MM.1S (cell line): ENCODE measurements around the gene CBLN3.

Experiments
- DNase-seq: peaks from one replicate; pipeline ENCODE4 v3.0.0-alpha.2; 2015
- H2AFZ ChIP-seq: fragments of 300-600 bp; sonication (generic); 2 replicates; pipeline ENCODE4 v1.6.0; 2016; ENCODE audit warnings: antibody characterized with exemption, low read length
- H3F3A ChIP-seq: fragments of 300-600 bp; sonication (generic); 2 replicates; pipeline ENCODE4 v1.6.1; 2016; ENCODE audit warnings: mild to moderate bottlenecking, antibody characterized with exemption, low read length, moderate library complexity, mixed read lengths; ENCODE audit not compliant: insufficient read depth
- H3K27ac ChIP-seq: fragments of 300-600 bp; sonication (generic); 2 replicates; pipeline ENCODE4 v1.5.1; 2016; ENCODE audit warnings: mild to moderate bottlenecking, low read length
- H3K27me3 ChIP-seq: fragments of 300-600 bp; sonication (generic); replicated peaks from 2 replicates; pipeline ENCODE4 v1.6.0; 2016; ENCODE audit warnings: low read length; ENCODE audit not compliant: insufficient read depth
- H3K36me3 ChIP-seq: fragments of 300-600 bp; sonication (generic); replicated peaks from 2 replicates; pipeline ENCODE4 v1.6.1; 2016; ENCODE audit warnings: mild to moderate bottlenecking, low read length, mixed read lengths; ENCODE audit not compliant: insufficient read depth
- H3K4me1 ChIP-seq: fragments of 300-600 bp; sonication (generic); 2 replicates; pipeline ENCODE4 v1.6.1; 2016; ENCODE audit warnings: low read length, mixed read lengths
- H3K4me2 ChIP-seq: fragments of 300-600 bp; sonication (generic); 2 replicates; pipeline ENCODE4 v1.6.0; 2016; ENCODE audit warnings: low read depth, low read length
- H3K4me3 ChIP-seq: fragments of 300-600 bp; sonication (generic); 2 replicates; pipeline ENCODE4 v1.5.1; 2016; ENCODE audit warnings: low read length, mixed read lengths
- H3K79me2 ChIP-seq: fragments of 300-600 bp; sonication (generic); 2 replicates; pipeline ENCODE4 v1.6.1; 2016; ENCODE audit warnings: mixed run types, low read length, mixed read lengths
- H3K9ac ChIP-seq: fragments of 300-600 bp; sonication (generic); 2 replicates; pipeline ENCODE4 v1.6.1; 2016; ENCODE audit warnings: low read length, mixed read lengths
- H3K9me2 ChIP-seq: fragments of 300-600 bp; sonication (generic); replicated peaks from 2 replicates; pipeline ENCODE4 v1.6.1; 2016; ENCODE audit warnings: mild to moderate bottlenecking, low read length, mixed read lengths; ENCODE audit not compliant: insufficient read depth
- H3K9me3 ChIP-seq: fragments of 300-600 bp; sonication (generic); replicated peaks from 2 replicates; pipeline ENCODE4 v1.6.1; 2016; ENCODE audit warnings: mild to moderate bottlenecking, low read length, mixed read lengths; ENCODE audit not compliant: insufficient read depth
- H4K20me1 ChIP-seq: fragments of 300-600 bp; sonication (generic); 2 replicates; pipeline ENCODE4 v1.6.1; 2016; ENCODE audit warnings: mild to moderate bottlenecking, low read length, moderate library complexity, mixed read lengths; ENCODE audit not compliant: insufficient read depth
- CTCF ChIP-seq: fragments of 300-600 bp; sonication (generic); IDR thresholded peaks from 2 replicates; pipeline ENCODE4 v1.5.1; 2016; ENCODE audit warnings: antibody characterized with exemption, low read length, mixed read lengths
- EZH2 ChIP-seq: fragments of 300-600 bp; sonication (generic); optimal IDR thresholded peaks from 2 replicates; pipeline ENCODE3; 2017; ENCODE audit warnings: low read depth, mild to moderate bottlenecking, antibody characterized with exemption, low read length, mixed read lengths
- EZH2phosphoT487 ChIP-seq: fragments of 300-600 bp; sonication (generic); IDR thresholded peaks from 2 replicates; pipeline ENCODE4 v1.6.1; 2018; ENCODE audit warnings: antibody characterized with exemption, low read length

Gene CBLN3

DNA sequence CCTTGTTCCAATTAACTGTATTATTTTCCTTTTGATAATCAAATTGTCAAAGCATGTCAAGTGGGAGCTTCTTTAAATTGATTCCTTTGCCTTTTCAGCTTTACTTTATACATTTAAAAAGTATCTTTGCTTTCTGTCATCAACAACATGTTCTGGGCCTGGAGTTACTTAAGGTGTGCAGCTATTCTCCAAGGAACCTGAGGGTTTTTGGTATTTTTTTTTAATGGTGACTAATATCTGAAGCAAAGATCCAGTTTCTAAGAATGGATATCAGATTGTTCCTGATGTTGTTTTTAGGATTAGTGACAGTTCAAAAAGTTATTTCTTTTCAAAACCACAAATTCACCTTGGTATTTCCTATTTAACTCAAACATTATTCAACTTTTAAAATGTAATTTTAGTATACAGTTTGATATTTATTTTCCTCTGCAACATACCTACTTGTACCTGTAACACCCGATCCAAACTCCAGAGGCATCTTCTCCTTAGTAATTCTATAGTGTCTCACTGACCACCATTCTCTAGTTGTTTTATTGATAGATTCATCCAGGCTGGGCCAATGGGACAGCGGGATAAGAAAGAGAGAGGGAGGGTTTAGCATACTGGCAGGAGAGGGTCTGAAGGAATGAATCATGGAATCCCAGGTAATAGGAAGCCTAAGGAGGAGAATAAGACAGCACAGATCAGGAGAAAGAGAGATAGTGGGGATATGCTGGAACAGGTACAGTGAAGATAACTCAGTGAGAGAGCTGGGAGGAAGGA is 3.1 kb downstream of the CBLN3 start:
- H2AFZ ChIP-seq: no peak overlapping the region
- peaks cover 37% of the 10 kb centered on the region for H3K4me1 ChIP-seq
- H4K20me1 ChIP-seq: no peaks in the 10 kb centered on the region
- no peak for DNase-seq
- no peaks in the 10 kb centered on the region for H3K36me3 ChIP-seq
- H3K9me2 ChIP-seq: no peaks in the 10 kb centered on the region
- peaks cover 15% of the 10 kb centered on the region for H3F3A ChIP-seq
- H3K27me3 ChIP-seq: no peaks in the 10 kb centered on the region
- peaks cover 12% of the 10 kb centered on the region for H3K79me2 ChIP-seq
- TF ChIP-seq EZH2phosphoT487 (no peak), CTCF (no peak), EZH2 (no peak)
- H3K4me2 ChIP-seq: no peak overlapping the region
- H3K9me3 ChIP-seq: no peaks in the 10 kb centered on the region
- H3K4me3 ChIP-seq: no peak overlapping the region
- no peak overlapping the region for H3K27ac ChIP-seq
- no peak overlapping the region for H3K9ac ChIP-seq

DNA sequence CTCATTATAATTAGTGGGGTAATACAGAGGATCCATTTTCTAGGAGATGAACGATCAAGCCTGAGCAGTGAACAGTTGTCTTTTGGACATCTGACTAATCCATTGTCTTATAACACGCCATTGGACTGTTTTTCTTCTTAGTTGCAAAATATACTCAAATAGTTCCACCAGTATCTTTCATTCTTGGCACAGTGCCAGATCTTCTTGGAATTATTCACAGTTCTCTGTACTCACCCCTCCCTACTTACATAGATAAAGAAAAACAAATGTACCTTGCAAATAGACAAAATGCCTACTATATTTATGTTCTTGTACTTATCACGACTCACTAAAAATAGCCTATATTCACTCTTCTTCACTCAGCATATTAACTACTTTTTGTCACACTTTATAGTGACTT is 3.8 kb downstream of the CBLN3 start:
- H3K4me1 ChIP-seq: peaks cover 34% of the 10 kb centered on the region
- no peaks in the 10 kb centered on the region for H3K9me3 ChIP-seq
- H4K20me1 ChIP-seq: no peaks in the 10 kb centered on the region
- H3K27me3 ChIP-seq: no peaks in the 10 kb centered on the region
- no peak for DNase-seq
- no peak overlapping the region for H3K27ac ChIP-seq
- no peak overlapping the region for H3K4me2 ChIP-seq
- no peak overlapping the region for H3K9ac ChIP-seq
- no peak overlapping the region for H3K4me3 ChIP-seq
- no peaks in the 10 kb centered on the region for H3K9me2 ChIP-seq
- 0 out of 2 replicates have a peak, but pooled peaks cover 9% of the 10 kb centered on the region for H3F3A ChIP-seq
- peaks cover 9% of the 10 kb centered on the region for H3K79me2 ChIP-seq
- H2AFZ ChIP-seq: no peak overlapping the region
- no peaks in the 10 kb centered on the region for H3K36me3 ChIP-seq
- TF ChIP-seq EZH2phosphoT487 (no peak), EZH2 (no peak), CTCF (no peak)

- no peak for DNase-seq
- Histone ChIP-seq H3K9me3 (no peaks in the 10 kb centered on the region), H2AFZ (no peak overlapping the region), H3K36me3 (no peaks in the 10 kb centered on the region), H3K4me2 (peak overlapping the region; percentile 50), H3K9me2 (no peaks in the 10 kb centered on the region), H3K27me3 (no peaks in the 10 kb centered on the region), H3K79me2 (no peaks in the 10 kb centered on the region), H3K4me1 (peaks cover 32% of the 10 kb centered on the region), H3F3A (0 out of 2 replicates have a peak, but pooled peaks cover 4% of the 10 kb centered on the region), H3K27ac (no peak overlapping the region), H3K9ac (no peak overlapping the region), H3K4me3 (no peak overlapping the region; the same call in 1 of the 2 replicates), H4K20me1 (no peaks in the 10 kb centered on the region)
- TF ChIP-seq EZH2phosphoT487 (no peak), EZH2 (no peak), CTCF (no peak)
Observed at GRCh38 chr14:24422694-24423601, 6.5 kb downstream of the CBLN3 start.
